ENCODE data around the gene PPFIBP2.

GRCh38 chr11:7528514-7529049, 14.8 kb downstream of the PPFIBP2 start:
- TF ChIP-seq, protein P1, sequence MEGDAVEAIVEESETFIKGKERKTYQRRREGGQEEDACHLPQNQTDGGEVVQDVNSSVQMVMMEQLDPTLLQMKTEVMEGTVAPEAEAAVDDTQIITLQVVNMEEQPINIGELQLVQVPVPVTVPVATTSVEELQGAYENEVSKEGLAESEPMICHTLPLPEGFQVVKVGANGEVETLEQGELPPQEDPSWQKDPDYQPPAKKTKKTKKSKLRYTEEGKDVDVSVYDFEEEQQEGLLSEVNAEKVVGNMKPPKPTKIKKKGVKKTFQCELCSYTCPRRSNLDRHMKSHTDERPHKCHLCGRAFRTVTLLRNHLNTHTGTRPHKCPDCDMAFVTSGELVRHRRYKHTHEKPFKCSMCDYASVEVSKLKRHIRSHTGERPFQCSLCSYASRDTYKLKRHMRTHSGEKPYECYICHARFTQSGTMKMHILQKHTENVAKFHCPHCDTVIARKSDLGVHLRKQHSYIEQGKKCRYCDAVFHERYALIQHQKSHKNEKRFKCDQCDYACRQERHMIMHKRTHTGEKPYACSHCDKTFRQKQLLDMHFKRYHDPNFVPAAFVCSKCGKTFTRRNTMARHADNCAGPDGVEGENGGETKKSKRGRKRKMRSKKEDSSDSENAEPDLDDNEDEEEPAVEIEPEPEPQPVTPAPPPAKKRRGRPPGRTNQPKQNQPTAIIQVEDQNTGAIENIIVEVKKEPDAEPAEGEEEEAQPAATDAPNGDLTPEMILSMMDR (tag by site-specific recombination; IDR thresholded peaks at IDR 0.05) = no peak
- no peak for TF ChIP-seq REST (tag by site-specific recombination; IDR thresholded peaks at IDR 0.05)
- TF ChIP-seq SETDB1 (IDR thresholded peaks at IDR 0.05; ENCODE audit: insufficient read length, low read length) = no peak
- TF ChIP-seq ZNF19 (tag by site-specific recombination; IDR thresholded peaks at IDR 0.05; ENCODE audit: low read depth) = no peak
- TF ChIP-seq, protein P2, sequence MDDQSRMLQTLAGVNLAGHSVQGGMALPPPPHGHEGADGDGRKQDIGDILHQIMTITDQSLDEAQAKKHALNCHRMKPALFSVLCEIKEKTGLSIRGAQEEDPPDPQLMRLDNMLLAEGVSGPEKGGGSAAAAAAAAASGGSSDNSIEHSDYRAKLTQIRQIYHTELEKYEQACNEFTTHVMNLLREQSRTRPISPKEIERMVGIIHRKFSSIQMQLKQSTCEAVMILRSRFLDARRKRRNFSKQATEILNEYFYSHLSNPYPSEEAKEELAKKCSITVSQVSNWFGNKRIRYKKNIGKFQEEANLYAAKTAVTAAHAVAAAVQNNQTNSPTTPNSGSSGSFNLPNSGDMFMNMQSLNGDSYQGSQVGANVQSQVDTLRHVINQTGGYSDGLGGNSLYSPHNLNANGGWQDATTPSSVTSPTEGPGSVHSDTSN (CRISPR knock-in tag; IDR thresholded peaks at IDR 0.05) = no peak
- TF ChIP-seq ZNF549 (tag by site-specific recombination; IDR thresholded peaks at IDR 0.05) = no peak
- TF ChIP-seq, protein P3, sequence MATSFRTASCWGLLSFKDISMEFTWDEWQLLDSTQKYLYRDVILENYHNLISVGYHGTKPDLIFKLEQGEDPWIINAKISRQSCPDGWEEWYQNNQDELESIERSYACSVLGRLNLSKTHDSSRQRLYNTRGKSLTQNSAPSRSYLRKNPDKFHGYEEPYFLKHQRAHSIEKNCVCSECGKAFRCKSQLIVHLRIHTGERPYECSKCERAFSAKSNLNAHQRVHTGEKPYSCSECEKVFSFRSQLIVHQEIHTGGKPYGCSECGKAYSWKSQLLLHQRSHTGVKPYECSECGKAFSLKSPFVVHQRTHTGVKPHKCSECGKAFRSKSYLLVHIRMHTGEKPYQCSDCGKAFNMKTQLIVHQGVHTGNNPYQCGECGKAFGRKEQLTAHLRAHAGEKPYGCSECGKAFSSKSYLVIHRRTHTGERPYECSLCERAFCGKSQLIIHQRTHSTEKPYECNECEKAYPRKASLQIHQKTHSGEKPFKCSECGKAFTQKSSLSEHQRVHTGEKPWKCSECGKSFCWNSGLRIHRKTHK (tag by site-specific recombination; IDR thresholded peaks at IDR 0.05) = no peak

Measured in HEK293 (cell line).